Measurements from ENCODE around the gene SF3A1.

SF3A1 gene

DNA sequence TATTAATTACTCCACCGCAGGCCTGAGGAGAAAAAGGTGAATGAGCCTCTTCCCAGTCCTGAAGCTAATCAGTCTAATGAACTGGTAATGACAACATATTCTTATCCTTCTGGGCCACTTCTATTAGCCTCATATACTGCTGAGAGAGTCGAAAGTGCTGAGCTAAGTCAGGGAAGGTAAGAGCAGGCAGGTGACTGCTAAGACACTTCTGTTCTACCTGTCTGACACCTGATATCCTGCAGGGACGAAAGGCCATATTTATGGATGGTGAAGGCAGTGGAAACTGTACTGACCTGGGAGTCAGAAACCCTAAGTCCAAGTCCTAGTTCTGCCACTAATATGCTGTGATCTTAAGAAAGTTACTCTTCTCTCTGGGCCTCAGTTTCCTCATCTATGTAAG lies 33.4 kb downstream of the SF3A1 start:
- DNase-seq (ENCODE audit: low read depth in 2 of 2) = no peak

DNA sequence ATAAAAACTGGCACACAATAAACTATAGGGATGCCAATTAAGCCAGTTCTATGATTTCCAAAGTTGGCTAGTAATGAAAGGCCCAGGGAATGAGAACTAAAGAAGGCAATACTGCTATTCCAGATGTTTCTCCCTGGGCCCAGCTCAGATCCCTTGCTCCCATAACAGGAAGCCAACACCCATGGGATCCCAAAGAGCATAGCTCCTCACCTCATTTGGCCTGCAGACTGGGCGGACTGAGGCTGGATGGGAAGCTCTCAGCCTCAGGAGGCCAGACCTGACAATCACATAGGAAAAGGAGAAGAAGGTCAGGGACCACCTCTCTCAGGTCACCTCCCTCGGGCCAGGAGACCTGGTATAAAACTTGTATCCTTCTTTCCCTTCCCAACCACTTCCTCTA lies 35.2 kb downstream of the SF3A1 start:
- DNase-seq (ENCODE audit: low read depth in 2 of 2) = no peak

- no peak for DNase-seq (ENCODE audit: low read depth in 2 of 2)
Observed at GRCh38 chr22:30320021-30320556, 36.6 kb downstream of the SF3A1 start.

DNA sequence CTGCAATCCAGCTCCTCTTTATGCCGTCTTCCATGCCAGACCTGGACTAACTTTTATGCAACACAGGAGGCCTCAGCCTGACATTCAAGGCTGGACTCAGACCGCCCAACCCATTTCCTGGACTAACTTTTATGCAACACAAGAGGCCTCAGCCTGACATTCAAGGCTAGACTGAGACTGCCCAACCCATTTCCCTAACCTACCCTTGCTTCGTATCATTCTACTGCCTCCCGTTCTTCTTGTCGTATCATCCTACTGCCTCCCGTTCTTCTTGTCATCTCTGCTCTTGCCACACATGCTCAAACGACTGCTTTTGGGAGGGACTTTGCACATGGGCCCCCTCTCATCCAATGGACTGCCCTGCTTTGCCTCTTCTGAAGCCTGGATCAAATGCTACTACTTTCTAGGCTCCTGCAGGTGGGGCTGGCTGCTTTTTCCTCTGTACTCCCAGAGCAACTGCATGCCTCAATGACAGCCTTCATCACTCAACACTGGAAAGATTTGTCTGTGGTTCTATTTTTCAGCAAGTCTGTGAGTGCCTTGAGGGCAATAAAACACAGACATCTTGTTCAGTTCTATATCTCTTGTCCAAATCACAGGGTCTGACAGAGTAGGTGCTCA lies 37.8 kb downstream of the SF3A1 start:
- DNase-seq (ENCODE audit: low read depth in 2 of 2) = no peak

DNA sequence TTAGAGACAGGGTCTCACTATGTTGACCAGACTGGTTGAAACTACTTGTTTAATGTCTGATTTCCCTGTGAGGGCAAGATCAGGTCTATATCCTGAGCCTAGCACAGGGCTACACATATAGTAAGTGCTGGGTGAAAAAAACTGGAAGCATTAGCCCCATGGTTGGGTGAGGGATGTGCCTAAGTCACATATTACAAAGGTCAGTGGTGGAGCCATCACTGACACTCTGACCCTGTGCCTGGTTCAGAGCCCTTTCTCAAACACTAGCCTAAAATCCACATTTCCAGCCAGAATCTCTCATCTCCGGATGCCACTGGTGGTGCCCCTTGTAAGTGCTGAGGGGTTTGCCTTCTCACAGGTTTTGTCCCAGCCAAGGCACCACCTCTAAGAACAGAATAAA lies 38.9 kb downstream of the SF3A1 start:
- no peak for DNase-seq (ENCODE audit: low read depth in 2 of 2)

- DNase-seq (ENCODE audit: low read depth in 2 of 2) = no peak
Observed at GRCh38 chr22:30315962-30316576, 40.6 kb downstream of the SF3A1 start.

DNA sequence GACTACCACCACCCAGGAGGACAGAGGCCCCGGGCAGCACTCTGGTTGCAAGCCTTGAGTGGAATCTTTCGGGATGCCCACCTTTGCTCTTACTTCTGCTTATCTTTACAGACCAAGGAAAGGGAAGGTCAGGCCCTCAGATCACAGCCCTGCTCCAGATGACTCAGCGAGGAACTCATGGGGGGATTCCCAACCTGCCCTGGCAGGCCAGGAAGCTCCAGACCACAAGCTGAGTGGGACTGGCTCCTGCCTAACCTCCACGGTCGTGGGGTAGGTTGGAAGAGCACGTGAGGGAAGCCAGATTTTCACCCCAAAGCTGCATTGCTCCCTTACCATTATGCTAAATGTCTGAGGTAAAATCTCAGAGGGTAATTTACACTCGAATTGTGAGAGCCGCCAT lies 41.8 kb downstream of the SF3A1 start:
- peak; percentile 29 to 42 for DNase-seq (ENCODE audit: low read depth in 2 of 2)

- no peak for DNase-seq (ENCODE audit: low read depth in 2 of 2)
Observed at GRCh38 chr22:30313527-30314363, 42.9 kb downstream of the SF3A1 start.

DNA sequence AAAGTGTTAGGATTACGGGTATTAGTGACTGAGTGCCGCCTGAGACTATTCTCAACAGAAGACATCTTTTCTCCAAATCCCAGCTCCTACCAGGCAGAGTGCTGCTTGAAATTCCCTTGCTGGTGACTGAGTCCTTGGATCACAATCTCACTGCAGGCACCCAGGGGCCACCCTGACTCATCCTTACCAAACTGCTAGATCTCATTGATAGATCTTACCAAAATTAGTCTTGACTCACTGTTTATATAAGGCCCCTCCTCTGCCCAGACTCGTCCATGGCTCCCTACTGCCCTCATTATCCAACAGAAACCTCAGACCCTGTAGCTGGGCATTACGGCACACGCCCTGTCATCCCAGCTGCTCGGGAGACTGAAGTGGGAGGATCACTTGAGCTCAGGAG lies 44.6 kb downstream of the SF3A1 start:
- DNase-seq (ENCODE audit: low read depth in 2 of 2) = no peak

DNA sequence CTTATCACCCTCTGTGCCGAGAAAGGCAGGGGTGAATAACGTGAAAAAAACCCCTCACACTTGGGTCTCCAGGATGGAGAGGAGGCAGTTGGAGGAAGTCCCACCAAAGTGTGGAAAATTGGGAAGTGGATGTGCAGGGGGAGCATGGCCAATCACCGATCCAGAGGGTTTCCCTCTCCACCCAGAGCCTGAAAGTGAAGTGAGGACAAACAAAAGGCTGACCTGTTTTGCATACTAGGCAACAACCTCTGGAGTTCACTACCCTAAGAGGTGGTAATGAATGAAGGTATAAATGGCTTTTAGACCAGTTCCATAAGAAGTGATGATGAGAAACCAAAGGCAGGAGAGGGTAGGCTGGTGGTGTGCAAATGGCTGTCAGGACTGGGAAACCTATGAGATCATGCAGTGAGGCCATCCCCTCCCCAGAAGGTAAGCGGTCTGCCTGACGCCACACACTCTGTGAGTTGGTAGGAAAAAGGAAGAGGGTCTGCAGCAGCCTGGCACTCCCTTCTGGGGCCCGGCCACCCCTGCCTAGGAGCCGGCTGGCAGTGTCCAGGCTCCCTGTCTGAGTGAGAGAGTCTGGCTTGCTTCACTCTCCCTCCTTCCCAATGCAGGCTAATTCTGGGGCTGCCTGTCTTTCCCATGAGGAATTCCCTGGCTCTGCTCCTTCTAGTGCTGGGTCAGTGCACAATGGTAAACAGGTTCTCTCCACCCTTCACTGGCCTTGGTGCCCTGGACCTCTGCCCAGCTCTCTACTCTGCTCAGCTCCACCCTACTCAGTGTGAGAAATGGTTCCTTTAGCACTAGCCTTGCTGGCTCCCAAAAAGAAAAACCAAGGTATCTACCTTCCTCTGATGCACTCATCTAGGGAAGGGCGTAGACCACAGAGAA lies 45.6 kb downstream of the SF3A1 start:
- DNase-seq (ENCODE audit: low read depth in 2 of 2) = no peak

- DNase-seq (ENCODE audit: low read depth in 2 of 2) = no peak
Observed at GRCh38 chr22:30309951-30310741, 46.5 kb downstream of the SF3A1 start.

GRCh38 chr22:30308518-30309230 lies 48.0 kb downstream of the SF3A1 start:
- no peak for DNase-seq (ENCODE audit: low read depth in 2 of 2)

GRCh38 chr22:30308093-30308492 lies 48.6 kb downstream of the SF3A1 start:
- no peak for DNase-seq (ENCODE audit: low read depth in 2 of 2)

DNA sequence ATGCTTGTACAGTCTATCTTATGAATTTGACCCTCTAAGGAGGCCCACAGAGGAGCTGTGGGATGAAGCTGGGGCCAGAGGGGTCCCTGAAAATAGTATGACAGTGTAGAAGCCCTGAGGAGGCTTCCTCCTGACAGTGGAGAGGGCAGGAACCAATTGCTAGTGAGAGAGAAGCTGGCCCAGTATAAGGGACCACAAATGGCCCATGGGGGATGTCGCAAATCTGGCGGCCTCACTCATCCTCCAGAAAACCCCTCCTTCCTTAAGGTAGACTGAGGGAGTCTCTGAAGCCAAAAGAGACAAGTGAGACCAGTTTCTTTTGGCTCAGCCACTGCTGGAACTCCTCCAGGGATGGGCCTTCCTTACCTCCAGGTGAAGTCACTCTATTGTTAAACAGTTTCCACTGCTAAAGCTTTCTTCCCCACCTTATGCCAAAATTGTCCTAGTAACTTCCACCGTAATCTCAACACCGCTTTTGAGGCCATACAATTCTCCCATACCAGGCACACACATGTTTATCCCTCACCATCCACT lies 49.6 kb downstream of the SF3A1 start:
- no peak for DNase-seq (ENCODE audit: low read depth in 2 of 2)

- no peak for DNase-seq (ENCODE audit: low read depth in 2 of 2)
Observed at GRCh38 chr22:30306627-30307011, 50.1 kb downstream of the SF3A1 start.

DNA sequence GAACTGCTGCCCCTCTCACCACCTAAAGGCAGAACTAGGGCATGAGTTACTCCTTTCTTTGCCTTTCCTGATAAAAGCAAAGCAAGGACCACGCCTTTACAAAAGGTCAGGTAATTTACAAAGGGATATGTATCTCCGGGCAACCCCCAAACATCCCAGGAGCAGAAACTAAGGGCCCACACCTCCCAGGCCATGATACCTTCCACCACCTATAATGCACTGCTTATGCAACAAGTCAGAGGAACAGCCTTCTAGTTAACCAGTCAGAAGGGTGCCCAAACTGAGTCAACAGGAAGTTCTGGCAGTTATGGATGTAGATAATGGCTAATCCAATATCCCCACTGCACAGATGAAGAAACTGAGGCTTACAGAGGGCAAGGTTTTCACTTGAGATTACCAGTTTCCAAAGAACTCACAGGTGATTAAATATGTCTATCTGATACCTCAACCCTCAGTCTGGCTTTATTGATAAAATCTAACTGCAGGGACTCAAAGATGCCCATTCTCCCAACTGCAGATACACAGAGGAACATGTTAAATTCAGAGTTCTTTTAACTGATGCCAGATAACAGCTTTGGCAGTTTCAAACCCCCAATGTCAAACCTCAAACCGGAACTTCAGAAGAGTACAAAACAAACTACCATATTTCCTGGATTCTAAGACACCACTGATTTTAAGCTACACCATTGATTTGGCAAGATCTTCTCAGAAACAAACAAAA lies 50.6 kb downstream of the SF3A1 start:
- DNase-seq (ENCODE audit: low read depth in 2 of 2) = no peak

- no peak for DNase-seq (ENCODE audit: low read depth in 2 of 2)
Observed at GRCh38 chr22:30305519-30305905, 51.2 kb downstream of the SF3A1 start.

- no peak for DNase-seq (ENCODE audit: low read depth in 2 of 2)
Observed at GRCh38 chr22:30304495-30305244, 52.0 kb downstream of the SF3A1 start.

- no peak for DNase-seq (ENCODE audit: low read depth in 2 of 2)
Observed at GRCh38 chr22:30302810-30303138, 53.9 kb downstream of the SF3A1 start.

All from stimulated activated CD8-positive, alpha-beta memory T cell treated with anti-CD3 and anti-CD28 coated beads, Interleukin-7, amount 100 ng/mL, for 4 hours (primary cell).